Measurements from ENCODE around the gene MDK. TPM values are rescaled to one million over a fixed set of nuclear protein-coding genes. Genes with fewer than 3 reads are reported as not detected.

The MDK gene
- total and polyA plus RNA-seq, 4 donors: 2.3 to 41.8 (median 13.5) TPM

- TF ChIP-seq, protein P1, sequence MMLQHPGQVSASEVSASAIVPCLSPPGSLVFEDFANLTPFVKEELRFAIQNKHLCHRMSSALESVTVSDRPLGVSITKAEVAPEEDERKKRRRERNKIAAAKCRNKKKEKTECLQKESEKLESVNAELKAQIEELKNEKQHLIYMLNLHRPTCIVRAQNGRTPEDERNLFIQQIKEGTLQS (IDR thresholded peaks at IDR 0.05): no peak
- TF ChIP-seq RAD21 (IDR thresholded peaks at IDR 0.05) (no peak), JUND (IDR thresholded peaks at IDR 0.05) (no peak), RXRA (IDR thresholded peaks at IDR 0.05) (no peak), HNF4G (IDR thresholded peaks at IDR 0.05) (no peak), EGR1 (IDR thresholded peaks at IDR 0.05; ENCODE audit: low read depth in 2 of 2) (no peak), SP1 (IDR thresholded peaks at IDR 0.05) (no peak), FOXA1 (IDR thresholded peaks at IDR 0.05) (no peak), FOXA2 (IDR thresholded peaks at IDR 0.05) (no peak), ZBTB33 (IDR thresholded peaks at IDR 0.05) (no peak), GABPA (IDR thresholded peaks at IDR 0.05 in 1 of 2, conservative IDR thresholded peaks at IDR 0.05 in 1 of 2) (no peak), TAF1 (conservative IDR thresholded peaks at IDR 0.05) (no peak), NR2F2 (IDR thresholded peaks at IDR 0.05) (no peak)
- TF ChIP-seq, protein P2, sequence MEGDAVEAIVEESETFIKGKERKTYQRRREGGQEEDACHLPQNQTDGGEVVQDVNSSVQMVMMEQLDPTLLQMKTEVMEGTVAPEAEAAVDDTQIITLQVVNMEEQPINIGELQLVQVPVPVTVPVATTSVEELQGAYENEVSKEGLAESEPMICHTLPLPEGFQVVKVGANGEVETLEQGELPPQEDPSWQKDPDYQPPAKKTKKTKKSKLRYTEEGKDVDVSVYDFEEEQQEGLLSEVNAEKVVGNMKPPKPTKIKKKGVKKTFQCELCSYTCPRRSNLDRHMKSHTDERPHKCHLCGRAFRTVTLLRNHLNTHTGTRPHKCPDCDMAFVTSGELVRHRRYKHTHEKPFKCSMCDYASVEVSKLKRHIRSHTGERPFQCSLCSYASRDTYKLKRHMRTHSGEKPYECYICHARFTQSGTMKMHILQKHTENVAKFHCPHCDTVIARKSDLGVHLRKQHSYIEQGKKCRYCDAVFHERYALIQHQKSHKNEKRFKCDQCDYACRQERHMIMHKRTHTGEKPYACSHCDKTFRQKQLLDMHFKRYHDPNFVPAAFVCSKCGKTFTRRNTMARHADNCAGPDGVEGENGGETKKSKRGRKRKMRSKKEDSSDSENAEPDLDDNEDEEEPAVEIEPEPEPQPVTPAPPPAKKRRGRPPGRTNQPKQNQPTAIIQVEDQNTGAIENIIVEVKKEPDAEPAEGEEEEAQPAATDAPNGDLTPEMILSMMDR (IDR thresholded peaks at IDR 0.05; ENCODE audit: low read depth, low read length, missing input control): no peak
- WGBS: 9% methylated on average over 21 of the region's 21 CpGs
- H3K9ac ChIP-seq (ENCODE audit: low read depth in 1 of 2, low read length in 2 of 2): no peak overlapping the region
- no peak for DNase-seq (ENCODE audit: low spot score)
- H3K27me3 ChIP-seq (ENCODE audit: control insufficient read depth in 4 of 4, insufficient read depth in 4 of 4, low read length in 3 of 4): peaks cover 0 to 16% (median 8%) of the 10 kb centered on the region in 4 donors
- no peaks in the 10 kb centered on the region for H3K9me3 ChIP-seq (ENCODE audit: control insufficient read depth in 4 of 4, low read length in 3 of 4)
- no peaks in the 10 kb centered on the region for H3K36me3 ChIP-seq (ENCODE audit: control insufficient read depth in 4 of 4, insufficient read depth in 3 of 4, low read depth in 1 of 4, low read length in 3 of 4)
- peaks cover 20 to 37% (median 26%) of the 10 kb centered on the region in 4 donors for H3K4me1 ChIP-seq (ENCODE audit: control insufficient read depth in 4 of 4, insufficient read depth in 4 of 4, low read length in 3 of 4)
- H3K4me3 ChIP-seq (ENCODE audit: low read depth in 1 of 3, low read length in 3 of 3): no peak overlapping the region
- no peak overlapping the region for H3K27ac ChIP-seq (ENCODE audit: low read depth in 1 of 2, low read length in 2 of 2)
Measured at GRCh38 chr11:46388619-46389449, 7.4 kb downstream of the MDK start.

DNA sequence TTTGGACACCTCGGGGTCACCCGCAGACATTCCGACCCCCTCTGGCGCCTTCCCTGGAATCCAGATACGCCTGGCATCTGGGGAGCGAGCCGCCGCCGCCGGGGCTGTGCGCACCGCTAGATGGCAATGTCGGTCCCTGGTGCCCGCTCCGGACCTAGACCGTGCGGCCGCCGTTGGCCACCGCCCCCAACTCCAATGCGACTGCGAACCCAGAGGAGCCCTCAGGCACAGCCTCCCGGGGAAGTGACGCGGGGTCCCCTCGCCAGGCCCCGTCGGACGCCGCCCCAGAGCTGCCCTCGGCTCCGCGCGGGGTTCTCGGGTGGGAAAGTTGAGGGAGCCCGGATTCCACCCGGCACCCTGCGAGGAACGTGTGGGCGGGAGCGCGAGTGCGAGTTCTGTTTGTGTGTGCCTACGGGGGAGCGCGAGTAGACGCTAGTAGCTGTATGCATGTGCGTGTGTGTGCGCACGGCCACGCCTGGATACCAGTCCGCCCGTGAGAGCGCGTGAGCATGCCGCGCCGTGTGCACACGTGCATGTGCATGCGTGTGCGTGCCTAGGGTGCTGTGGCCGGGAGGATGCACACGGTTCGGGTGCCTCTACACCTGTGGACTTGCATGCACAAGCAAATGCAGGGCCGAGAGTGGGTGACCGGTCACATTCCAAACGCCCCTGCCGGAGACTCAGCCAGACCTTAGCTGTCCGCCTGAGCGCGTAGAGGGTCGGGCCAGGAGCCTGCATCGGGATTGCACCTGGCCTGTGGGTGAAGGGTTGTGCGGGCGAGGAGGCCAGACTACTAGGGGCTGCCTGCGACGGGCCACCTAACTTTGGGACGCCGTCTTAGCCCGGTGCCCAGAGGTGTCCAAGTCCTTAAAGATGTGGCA, 8.2 kb downstream of the MDK start:
- no peaks in the 10 kb centered on the region for H3K36me3 ChIP-seq (ENCODE audit: control insufficient read depth in 4 of 4, insufficient read depth in 3 of 4, low read depth in 1 of 4, low read length in 3 of 4)
- no peak overlapping the region for H3K9ac ChIP-seq (ENCODE audit: low read depth in 1 of 2, low read length in 2 of 2)
- no peak overlapping the region for H3K27ac ChIP-seq (ENCODE audit: low read depth in 1 of 2, low read length in 2 of 2)
- peaks cover 0 to 16% (median 8%) of the 10 kb centered on the region in 4 donors for H3K27me3 ChIP-seq (ENCODE audit: control insufficient read depth in 4 of 4, insufficient read depth in 4 of 4, low read length in 3 of 4)
- DNase-seq (ENCODE audit: low spot score): peak; percentile 73
- peak overlapping the region; percentile 37 to 57 (median 51) for H3K4me3 ChIP-seq (ENCODE audit: low read depth in 1 of 3, low read length in 3 of 3)
- WGBS: 3% methylated on average over 80 of the region's 80 CpGs
- H3K4me1 ChIP-seq (ENCODE audit: control insufficient read depth in 4 of 4, insufficient read depth in 4 of 4, low read length in 3 of 4): peaks cover 20 to 37% (median 26%) of the 10 kb centered on the region in 4 donors
- H3K9me3 ChIP-seq (ENCODE audit: control insufficient read depth in 4 of 4, low read length in 3 of 4): no peaks in the 10 kb centered on the region
- TF ChIP-seq, protein P3, sequence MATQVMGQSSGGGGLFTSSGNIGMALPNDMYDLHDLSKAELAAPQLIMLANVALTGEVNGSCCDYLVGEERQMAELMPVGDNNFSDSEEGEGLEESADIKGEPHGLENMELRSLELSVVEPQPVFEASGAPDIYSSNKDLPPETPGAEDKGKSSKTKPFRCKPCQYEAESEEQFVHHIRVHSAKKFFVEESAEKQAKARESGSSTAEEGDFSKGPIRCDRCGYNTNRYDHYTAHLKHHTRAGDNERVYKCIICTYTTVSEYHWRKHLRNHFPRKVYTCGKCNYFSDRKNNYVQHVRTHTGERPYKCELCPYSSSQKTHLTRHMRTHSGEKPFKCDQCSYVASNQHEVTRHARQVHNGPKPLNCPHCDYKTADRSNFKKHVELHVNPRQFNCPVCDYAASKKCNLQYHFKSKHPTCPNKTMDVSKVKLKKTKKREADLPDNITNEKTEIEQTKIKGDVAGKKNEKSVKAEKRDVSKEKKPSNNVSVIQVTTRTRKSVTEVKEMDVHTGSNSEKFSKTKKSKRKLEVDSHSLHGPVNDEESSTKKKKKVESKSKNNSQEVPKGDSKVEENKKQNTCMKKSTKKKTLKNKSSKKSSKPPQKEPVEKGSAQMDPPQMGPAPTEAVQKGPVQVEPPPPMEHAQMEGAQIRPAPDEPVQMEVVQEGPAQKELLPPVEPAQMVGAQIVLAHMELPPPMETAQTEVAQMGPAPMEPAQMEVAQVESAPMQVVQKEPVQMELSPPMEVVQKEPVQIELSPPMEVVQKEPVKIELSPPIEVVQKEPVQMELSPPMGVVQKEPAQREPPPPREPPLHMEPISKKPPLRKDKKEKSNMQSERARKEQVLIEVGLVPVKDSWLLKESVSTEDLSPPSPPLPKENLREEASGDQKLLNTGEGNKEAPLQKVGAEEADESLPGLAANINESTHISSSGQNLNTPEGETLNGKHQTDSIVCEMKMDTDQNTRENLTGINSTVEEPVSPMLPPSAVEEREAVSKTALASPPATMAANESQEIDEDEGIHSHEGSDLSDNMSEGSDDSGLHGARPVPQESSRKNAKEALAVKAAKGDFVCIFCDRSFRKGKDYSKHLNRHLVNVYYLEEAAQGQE (IDR thresholded peaks at IDR 0.05): peak; percentile 61
- TF ChIP-seq, protein P2 (IDR thresholded peaks at IDR 0.05; ENCODE audit: low read depth, low read length, missing input control): peak; percentile 78
- TF ChIP-seq FOXA1 (IDR thresholded peaks at IDR 0.05): no peak
- TF ChIP-seq RAD21 (IDR thresholded peaks at IDR 0.05): peak; percentile 77 to 85
